Spleen (tissue), 11 donors: ENCODE results near the gene ACACA. TPM values are rescaled to one million over a fixed set of nuclear protein-coding genes. Genes with fewer than 3 reads are reported as not detected.

Experiments used
- DNase-seq: peaks from one replicate; pipeline ENCODE4 v3.0.0-alpha.2; 2020
- H3K27ac ChIP-seq, 8 donors: fragments of 200-600 bp; sonication (generic) in 7 of 8; 1 replicate in 4 of 8; 2 replicates in 4 of 8; pipeline versions ENCODE4 v1.5.0 to v1.8.0; 2016 to 2021; ENCODE audit warnings: inconsistent platforms in 4 of 8, mild to moderate bottlenecking in 4 of 8, moderate library complexity in 1 of 8
- H3K27me3 ChIP-seq, 7 donors: fragments of 200-600 bp; sonication (generic) in 6 of 7; replicated peaks in 1 of 7; 1 replicate in 4 of 7; 2 replicates in 3 of 7; pipeline versions ENCODE4 v1.5.0 to v1.8.0; 2016 to 2021; ENCODE audit warnings: inconsistent platforms in 3 of 7, mild to moderate bottlenecking in 1 of 7
- H3K36me3 ChIP-seq, 6 donors: fragments of 200-600 bp; sonication (generic) in 5 of 6; 1 replicate in 4 of 6; 2 replicates in 2 of 6; pipeline versions ENCODE4 v1.5.0 to v1.8.0; 2016 to 2021; ENCODE audit warnings: inconsistent platforms in 2 of 6
- H3K4me1 ChIP-seq, 6 donors: fragments of 200-600 bp; sonication (generic) in 5 of 6; 1 replicate in 3 of 6; 2 replicates in 3 of 6; pipeline versions ENCODE4 v1.5.0 to v1.8.0; 2016 to 2021; ENCODE audit warnings: inconsistent platforms in 3 of 6
- H3K4me3 ChIP-seq, 8 donors: fragments of 200-600 bp; sonication (generic) in 7 of 8; 1 replicate in 4 of 8; 2 replicates in 4 of 8; pipeline versions ENCODE4 v1.5.0 to v1.8.0; 2016 to 2021; ENCODE audit warnings: inconsistent platforms in 4 of 8, mild to moderate bottlenecking in 4 of 8, moderate library complexity in 2 of 8
- H3K9me3 ChIP-seq, 8 donors: fragments of 200-600 bp; sonication (generic) in 7 of 8; 1 replicate in 4 of 8; 2 replicates in 4 of 8; pipeline versions ENCODE4 v1.5.0 to v1.8.0; 2016 to 2021; ENCODE audit warnings: inconsistent platforms in 4 of 8
- CTCF ChIP-seq, 11 experiments: fragments of 200-600 bp in 7 of 11; fragments of 450-650 bp in 4 of 11; sonication (generic) in 4 of 11; IDR thresholded peaks in 8 of 11; conservative IDR thresholded peaks in 3 of 11; 1 replicate in 7 of 11; 2 replicates in 4 of 11; pipeline versions ENCODE4 v1.4.0 to v1.8.0; 2016 to 2021; ENCODE audit warnings: antibody characterized with exemption in 11 of 11, inconsistent platforms in 4 of 11, mild to moderate bottlenecking in 1 of 11
- POLR2A ChIP-seq, 3 donors: fragments of 450-650 bp; IDR thresholded peaks; one replicate each; pipeline ENCODE4 v1.5.1; 2017; ENCODE audit warnings: antibody characterized with exemption in 3 of 3, mild to moderate bottlenecking in 1 of 3
- POLR2AphosphoS5 ChIP-seq, 3 donors: sonication (generic); formaldehyde crosslinking; IDR thresholded peaks; one replicate each; pipeline ENCODE4 v1.5.1; 2017; ENCODE audit warnings: antibody characterized with exemption in 3 of 3
- WGBS, 5 donors: extraction: QIAGEN DNeasy Blood & Tissue Kit in 3 of 5; methylation state at CpG; one replicate each; pipeline versions ENCODE4 v1.1.5 to v1.1.7; 2013 to 2018; 5-methylcytosine and 5-hydroxymethylcytosine counted together
- intact Hi-C: fragments of 100-400 bp; cut with DNase I; formaldehyde crosslinking; loops from one replicate; pipeline ENCODE4 v1.15.0; 2023; ENCODE audit warnings: low total_unique reads
- polyA plus RNA-seq, 3 donors: library from polyadenylated mRNA; stranded (reverse); fragments of 200-250 nt; gene quantifications; one replicate each; pipeline ENCODE4 v1.2.1, GENCODE V29; 2013
- total RNA-seq, 7 donors: library from RNA; depleted of rRNA in 3 of 7; stranded (reverse); fragments of >200 nt in 3 of 7; fragmentation: NEBNext Ultra II Directional in 4 of 7; extraction: Animal tissue kit (Norgen Biotek cat#: 25700) in 4 of 7; gene quantifications; one replicate each; pipeline versions ENCODE4 v1.1.0 to v1.2.1, GENCODE V29; 2016 to 2021
- donor health status: healthy with polysubstance abuse.
- donor health status: DM: no; HTN: no; CAD: no; lungs with moderate emphysema.
- donor health status: DM: no; HTN: no; CAD: no.
- donor health status: Bipolar disorder and iron deficiency.
- donor health status: healthy.
- donor health status: DM: no; HTN: no; CAD: no.
- donor health status: DM: yes; HTN: yes; CAD: no.

Gene ACACA
- total and polyA plus RNA-seq, 10 donors: 3.2 to 50.8 (median 29.2) TPM

GRCh38 chr17:37440424-37440823, 33.8 kb upstream of the ACACA start:
- Histone ChIP-seq H3K36me3 (peaks cover 5 to 100% (median 63%) of the 10 kb centered on the region in 6 donors), H3K9me3 (no peaks in the 10 kb centered on the region), H3K4me3 (no peak overlapping the region), H3K27me3 (no peaks in the 10 kb centered on the region), H3K27ac (no peak overlapping the region), H3K4me1 (peaks cover 0 to 9% (median 1%) of the 10 kb centered on the region in 6 donors)
- intact Hi-C loops: no loop called here
- TF ChIP-seq POLR2AphosphoS5 (IDR thresholded peaks at IDR 0.05) (no peak), POLR2A (IDR thresholded peaks at IDR 0.05) (no peak), CTCF (IDR thresholded peaks at IDR 0.05 in 8 of 11, conservative IDR thresholded peaks at IDR 0.05 in 3 of 11) (no peak)
- DNase-seq: no peak
- WGBS, 5 donors: 82 to 96% (median 85%) methylated on average over 2 of the region's 2 CpGs

- Histone ChIP-seq H3K27ac (no peak overlapping the region), H3K36me3 (peaks cover 5 to 100% (median 58%) of the 10 kb centered on the region in 6 donors), H3K4me3 (no peak overlapping the region), H3K4me1 (peaks cover 0 to 9% (median 1%) of the 10 kb centered on the region in 6 donors), H3K9me3 (no peaks in the 10 kb centered on the region), H3K27me3 (no peaks in the 10 kb centered on the region)
- 65 to 76% (median 74%) methylated on average over 4 of the region's 4 CpGs for WGBS, 5 donors
- TF ChIP-seq POLR2A (IDR thresholded peaks at IDR 0.05): no peak
- no peak for TF ChIP-seq POLR2AphosphoS5 (IDR thresholded peaks at IDR 0.05)
- TF ChIP-seq CTCF (IDR thresholded peaks at IDR 0.05 in 8 of 11, conservative IDR thresholded peaks at IDR 0.05 in 3 of 11): no peak
- intact Hi-C loops: no loop called here
- no peak for DNase-seq
Measured at GRCh38 chr17:37438141-37438540, 31.5 kb upstream of the ACACA start.

DNA sequence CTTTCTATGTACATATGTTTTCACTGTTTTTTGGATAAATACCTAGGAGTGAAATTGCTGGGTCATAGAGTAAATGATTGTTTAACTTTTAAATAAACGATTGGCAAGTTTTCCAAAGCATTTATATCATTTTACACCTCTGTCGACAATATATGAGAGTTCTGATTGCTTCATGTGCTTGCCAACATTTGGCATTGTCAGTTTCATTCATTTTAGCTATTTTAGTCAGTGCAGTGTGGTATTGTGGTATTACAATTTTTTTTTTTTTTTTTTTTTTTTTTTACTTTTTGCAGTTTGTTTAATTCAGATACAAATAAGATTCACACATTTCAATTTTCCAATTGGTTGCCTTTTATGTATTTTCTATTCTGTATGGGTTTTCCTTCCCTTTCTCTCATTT, 26.0 kb upstream of the ACACA start:
- Histone ChIP-seq H3K27ac (no peak overlapping the region), H3K4me1 (no peaks in the 10 kb centered on the region), H3K36me3 (peaks cover 0 to 98% (median 58%) of the 10 kb centered on the region in 6 donors), H3K4me3 (no peak overlapping the region), H3K27me3 (no peaks in the 10 kb centered on the region), H3K9me3 (no peaks in the 10 kb centered on the region)
- 95 to 99% (median 98%) methylated on average over 2 of the region's 2 CpGs for WGBS, 5 donors
- TF ChIP-seq CTCF (IDR thresholded peaks at IDR 0.05 in 8 of 11, conservative IDR thresholded peaks at IDR 0.05 in 3 of 11) (no peak), POLR2A (IDR thresholded peaks at IDR 0.05) (no peak), POLR2AphosphoS5 (IDR thresholded peaks at IDR 0.05) (no peak)
- intact Hi-C loops: no loop called here
- DNase-seq: no peak

DNA sequence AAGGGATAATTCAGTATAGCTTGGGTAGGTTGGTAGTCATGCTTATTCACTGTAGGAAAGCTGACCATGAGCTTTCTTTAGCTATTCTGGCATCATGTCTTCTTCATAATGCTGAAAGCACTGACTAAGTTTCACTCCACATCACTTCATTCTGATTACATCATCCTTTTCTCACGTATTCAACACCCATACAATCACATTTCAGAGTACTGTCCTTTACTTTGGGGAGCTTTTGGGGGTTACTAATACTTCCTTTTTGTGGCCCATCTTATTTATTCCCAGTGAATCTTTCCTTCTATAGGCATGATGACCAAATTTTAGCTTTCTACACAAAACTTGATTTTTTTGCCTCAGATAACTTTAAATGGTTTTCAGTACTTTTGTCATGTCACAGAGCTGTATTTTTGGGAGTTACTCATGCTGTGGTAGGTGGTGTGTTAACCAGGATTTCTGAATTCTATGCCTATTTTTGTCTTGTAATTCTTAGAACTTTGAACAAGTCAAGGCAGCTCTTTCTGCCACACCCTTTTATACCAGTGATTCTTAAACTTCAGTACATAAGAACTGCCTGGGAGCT, 23.5 kb upstream of the ACACA start:
- Histone ChIP-seq H3K27ac (no peak overlapping the region), H3K4me3 (no peak overlapping the region), H3K4me1 (no peaks in the 10 kb centered on the region), H3K36me3 (peaks cover under 1 to 98% (median 67%) of the 10 kb centered on the region in 6 donors), H3K9me3 (no peaks in the 10 kb centered on the region), H3K27me3 (no peaks in the 10 kb centered on the region)
- no peak for TF ChIP-seq POLR2AphosphoS5 (IDR thresholded peaks at IDR 0.05)
- TF ChIP-seq POLR2A (IDR thresholded peaks at IDR 0.05): no peak
- TF ChIP-seq CTCF (IDR thresholded peaks at IDR 0.05 in 8 of 11, conservative IDR thresholded peaks at IDR 0.05 in 3 of 11): no peak
- no peak for DNase-seq
- intact Hi-C loops: no loop called here
- WGBS, 5 donors: 48 to 80% (median 58%) methylated on average over 1 of the region's 1 CpG
